CD4-positive, alpha-beta T cell (primary cell): ENCODE results near the gene FAM131A. TPM values are rescaled to one million over a fixed set of nuclear protein-coding genes. Genes with fewer than 3 reads are reported as not detected.

Experiments used
- ATAC-seq: fragments of 200-7000 bp; cut with Tn5 transposase; one replicate; pipeline ENCODE4 v1.10.0; 2022; ENCODE audit warnings: mild to moderate bottlenecking; ENCODE audit not compliant: poor library complexity
- CTCF ChIA-PET: fragments of 350-600 bp; sonication (Branson Sonifier 250); formaldehyde crosslinking; loops from one replicate; lab custom pipeline; 2021; ENCODE audit warnings: antibody characterized with exemption, inconsistent platforms; lab: Charles Lee
- POLR2A ChIA-PET: fragments of 350-600 bp; sonication (Branson Sonifier 250); formaldehyde crosslinking; loops from one replicate; lab custom pipeline; 2021; ENCODE audit warnings: antibody characterized with exemption, inconsistent platforms; lab: Charles Lee
- DNase-seq, 14 experiments: peaks; one replicate each; pipeline ENCODE4 v3.0.0-alpha.2; 2013 to 2020; ENCODE audit warnings: mixed read lengths in 2 of 14
- H3K27ac ChIP-seq, 2 donors: one replicate each; pipeline versions ENCODE4 v1.5.1 to v1.7.0; 2013; ENCODE audit warnings: low read length in 2 of 2, low read depth in 1 of 2, mild to moderate bottlenecking in 1 of 2
- H3K27me3 ChIP-seq, 2 experiments: 1 replicate in 1 of 2; 2 replicates in 1 of 2; pipeline versions ENCODE4 v1.6.1 to v1.7.0; 2013; ENCODE audit warnings: low read length in 2 of 2, control low read depth in 1 of 2, mild to moderate bottlenecking in 1 of 2, moderate library complexity in 1 of 2; ENCODE audit not compliant: insufficient read depth in 2 of 2, control insufficient read depth in 1 of 2
- H3K36me3 ChIP-seq: one replicate; pipeline ENCODE4 v1.6.1; 2013; ENCODE audit warnings: low read length, control low read depth; ENCODE audit not compliant: insufficient read depth
- H3K4me1 ChIP-seq: one replicate; pipeline ENCODE4 v1.6.1; 2013; ENCODE audit warnings: low read length, control low read depth; ENCODE audit not compliant: insufficient read depth
- H3K4me3 ChIP-seq: one replicate; pipeline ENCODE4 v1.5.1; 2013; ENCODE audit warnings: mild to moderate bottlenecking, low read length, moderate library complexity
- H3K9me3 ChIP-seq, 2 experiments: 1 replicate in 1 of 2; 2 replicates in 1 of 2; pipeline versions ENCODE4 v1.6.1 to v1.7.0; 2013; ENCODE audit warnings: low read length in 2 of 2, mild to moderate bottlenecking in 2 of 2, control low read depth in 1 of 2, moderate library complexity in 1 of 2; ENCODE audit not compliant: control insufficient read depth in 1 of 2, insufficient read depth in 1 of 2
- H3K27ac Mint-ChIP-seq: one replicate; pipeline ENCODE4 v1.8.0; 2020; ENCODE audit warnings: mixed read lengths
- H3K27me3 Mint-ChIP-seq: one replicate; pipeline ENCODE4 v1.8.0; 2021; ENCODE audit warnings: mixed read lengths
- H3K36me3 Mint-ChIP-seq: one replicate; pipeline ENCODE4 v1.8.0; 2021; ENCODE audit warnings: low read depth, mixed read lengths
- H3K4me1 Mint-ChIP-seq: one replicate; pipeline ENCODE4 v1.8.0; 2021; ENCODE audit warnings: low read depth, mixed read lengths
- H3K4me3 Mint-ChIP-seq: one replicate; pipeline ENCODE4 v1.8.0; 2020; ENCODE audit warnings: mild to moderate bottlenecking, mixed read lengths
- H3K9me3 Mint-ChIP-seq: one replicate; pipeline ENCODE4 v1.8.0; 2020; ENCODE audit warnings: mixed read lengths
- CTCF ChIP-seq: fragments of 200-600 bp; IDR thresholded peaks from one replicate; pipeline ENCODE4 v1.8.0; 2022; ENCODE audit warnings: antibody characterized with exemption, mild to moderate bottlenecking
- intact Hi-C, 2 experiments: fragments of 100-400 bp; cut with DNase I in 1 of 2; cut with micrococcal nuclease in 1 of 2; formaldehyde crosslinking; loops; one replicate each; pipeline versions ENCODE4 v1.15.1 to v1.9.0; 2023 to 2025; cut with DNase I, micrococcal nuclease
- total RNA-seq, 174 experiments: library from RNA in 2 of 174; stranded (reverse) in 2 of 174; gene quantifications; one replicate each; pipeline ENCODE4 v1.2.3 and lab custom pipeline; 2021 to 2026

Gene FAM131A
- total RNA-seq, 2 experiments from 2014 or later: 10.4 to 11.0 TPM

- no peak overlapping the region for H3K27ac Mint-ChIP-seq
- CTCF ChIA-PET: interaction anchor here (0.6 to 2.8 kb wide), 3 partner anchors 16 to 160 kb away, joined by 3 to 8 read pairs (median 5); partner anchors contain the start of gene FAM131A
- ATAC-seq: no peak
Measured at GRCh38 chr3:184353546-184353941, 16.1 kb downstream of the FAM131A start.

DNA sequence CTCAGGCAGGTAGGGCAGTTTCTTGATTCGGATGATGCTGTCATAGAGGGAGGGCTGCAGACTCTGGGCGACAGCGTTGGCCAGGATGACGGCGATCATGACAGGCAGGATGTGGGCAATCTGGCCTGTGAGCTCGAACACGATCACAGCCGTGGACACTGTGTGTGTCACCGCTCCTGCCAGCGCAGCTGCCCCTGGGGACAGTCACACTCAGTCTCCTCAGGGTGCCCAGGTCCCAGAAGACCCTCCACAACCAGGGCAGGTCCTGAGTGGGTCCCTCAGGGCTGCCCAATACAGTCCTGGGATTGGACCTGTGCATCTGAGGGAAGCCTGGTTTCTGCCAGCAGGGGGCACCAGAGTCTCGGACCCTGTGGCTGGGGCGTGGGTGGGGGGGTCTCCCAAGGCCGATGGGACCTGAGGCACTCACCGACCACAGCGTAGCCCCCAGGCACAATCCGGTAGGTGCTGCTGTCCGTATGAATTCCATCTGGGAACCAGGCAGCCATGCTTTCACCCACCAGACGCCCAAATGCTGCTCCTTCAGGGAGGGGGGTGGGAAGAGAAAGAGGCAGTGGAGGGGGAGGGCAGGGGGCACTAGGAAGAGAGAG lies 16.8 kb downstream of the FAM131A start:
- no peaks in the 10 kb centered on the region for H3K36me3 ChIP-seq
- Mint-ChIP-seq H3K4me1 (no peaks in the 10 kb centered on the region), H3K27ac (no peak overlapping the region), H3K4me3 (no peak overlapping the region), H3K36me3 (no peaks in the 10 kb centered on the region), H3K9me3 (no peaks in the 10 kb centered on the region), H3K27me3 (no peaks in the 10 kb centered on the region)
- TF ChIP-seq CTCF: peak; percentile 74
- peak; percentile 44 to 82 (median 57) for DNase-seq
- H3K4me3 ChIP-seq: no peak overlapping the region
- CTCF ChIA-PET: interaction anchor here (0.6 to 2.8 kb wide), 3 partner anchors 16 to 160 kb away, joined by 3 to 8 read pairs (median 5); partner anchors contain the start of gene FAM131A
- intact Hi-C loops: loop anchor here in 1 of 2 experiments (1.0 to 5.0 kb wide), 2 partner anchors 159 to 188 kb away; no protein-coding TSS in a partner anchor
- POLR2A ChIA-PET: interaction anchor here (0.5 kb wide), 1 partner anchor 594 kb away, joined by 3 read pairs; no protein-coding TSS in a partner anchor
- no peaks in the 10 kb centered on the region for H3K9me3 ChIP-seq
- peaks cover 8% of the 10 kb centered on the region for H3K4me1 ChIP-seq
- H3K27me3 ChIP-seq: no peaks in the 10 kb centered on the region
- ATAC-seq: peak; percentile 72
- H3K27ac ChIP-seq: no peak overlapping the region

More at GRCh38 chr3:184353546-184353941, 16.1 kb downstream of the FAM131A start:
- Histone ChIP-seq H3K4me3 (no peak overlapping the region), H3K27ac (no peak overlapping the region), H3K4me1 (peaks cover 8% of the 10 kb centered on the region), H3K36me3 (no peaks in the 10 kb centered on the region), H3K9me3 (no peaks in the 10 kb centered on the region), H3K27me3 (no peaks in the 10 kb centered on the region)
- Mint-ChIP-seq H3K36me3 (no peaks in the 10 kb centered on the region), H3K4me1 (no peaks in the 10 kb centered on the region), H3K4me3 (no peak overlapping the region), H3K27me3 (no peaks in the 10 kb centered on the region), H3K9me3 (no peaks in the 10 kb centered on the region)
- intact Hi-C loops: loop anchor here in 1 of 2 experiments (5.0 kb wide), 1 partner anchor 189 kb away; no protein-coding TSS in a partner anchor
- no peak for DNase-seq
- POLR2A ChIA-PET: interaction anchor here (0.5 kb wide), 1 partner anchor 594 kb away, joined by 3 read pairs; no protein-coding TSS in a partner anchor
- TF ChIP-seq CTCF: no peak

GRCh38 chr3:184354754-184355153 lies 17.4 kb downstream of the FAM131A start:
- intact Hi-C loops: loop anchor here in 1 of 2 experiments (1.0 to 5.0 kb wide), 3 partner anchors 159 to 188 kb away; no protein-coding TSS in a partner anchor
- H3K4me3 Mint-ChIP-seq: no peak overlapping the region
- no peak for ATAC-seq
- no peaks in the 10 kb centered on the region for H3K27me3 Mint-ChIP-seq
- Histone ChIP-seq H3K4me1 (peaks cover 8% of the 10 kb centered on the region), H3K36me3 (no peaks in the 10 kb centered on the region), H3K27me3 (no peaks in the 10 kb centered on the region), H3K27ac (no peak overlapping the region), H3K4me3 (no peak overlapping the region), H3K9me3 (no peaks in the 10 kb centered on the region)
- H3K9me3 Mint-ChIP-seq: no peaks in the 10 kb centered on the region
- ChIA-PET POLR2A (no interaction called here), CTCF (interaction anchor here (2.8 kb wide), 1 partner anchor 159 kb away, joined by 8 read pairs; no protein-coding TSS in a partner anchor)
- peak in 1 of 14 experiments; percentile 22 for DNase-seq
- no peaks in the 10 kb centered on the region for H3K4me1 Mint-ChIP-seq
- no peaks in the 10 kb centered on the region for H3K36me3 Mint-ChIP-seq
- H3K27ac Mint-ChIP-seq: no peak overlapping the region
- TF ChIP-seq CTCF: no peak
